ENCODE measurements around the gene ANTXRL.

ANTXRL gene

GRCh38 chr10:46286991-46287693 is at the start of gene ANTXRL:
TSS of gene ANTXRL (plus strand) at chr10:46286997. CDS start at chr10:46287263, 266 bp downstream.
- TF ChIP-seq CTCF (IDR thresholded peaks at IDR 0.05; ENCODE audit: borderline replicate concordance, extremely low read depth, low read length, poor library complexity, severe bottlenecking) (no peak), EZH2 (IDR thresholded peaks at IDR 0.05; ENCODE audit: borderline replicate concordance, low read depth, low read length, severe bottlenecking) (no peak)

GRCh38 chr10:46237815-46238510 is 48.8 kb upstream of the ANTXRL start:
- ATAC-seq (ENCODE audit: insufficient read depth, low read depth) (no peak), DNase-seq (no peak)
- Histone ChIP-seq H3K4me2 (ENCODE audit: insufficient read depth, low read length) (no peak overlapping the region), H3K27ac (ENCODE audit: low read length) (no peak overlapping the region), H3K9me3 (ENCODE audit: insufficient read depth, low read length, severe bottlenecking) (peaks cover 11% of the 10 kb centered on the region), H3K4me3 (ENCODE audit: low read depth in 1 of 2, low read length in 2 of 2) (no peak overlapping the region), H3K27me3 (ENCODE audit: insufficient read depth, low read length, poor library complexity) (no peaks in the 10 kb centered on the region), H3K4me1 (ENCODE audit: insufficient read depth, low read length) (no peaks in the 10 kb centered on the region), H3K9ac (ENCODE audit: low read depth, low read length) (no peak overlapping the region), H3K79me2 (ENCODE audit: insufficient read depth, low read length) (no peaks in the 10 kb centered on the region; the same call in 1 of the 2 replicates), H3K36me3 (ENCODE audit: insufficient read depth, low read length) (peaks cover 55% of the 10 kb centered on the region), H4K20me1 (ENCODE audit: insufficient read depth, low read length) (peaks cover 3% of the 10 kb centered on the region; the same call in 1 of the 2 replicates), H2AFZ (ENCODE audit: low read depth, low read length) (no peak overlapping the region)
- TF ChIP-seq CTCF (IDR thresholded peaks at IDR 0.05; ENCODE audit: borderline replicate concordance, extremely low read depth, low read length, poor library complexity, severe bottlenecking) (no peak), EZH2 (IDR thresholded peaks at IDR 0.05; ENCODE audit: borderline replicate concordance, low read depth, low read length, severe bottlenecking) (no peak)

More at GRCh38 chr10:46286991-46287693, at the start of gene ANTXRL:
- Histone ChIP-seq H3K9ac (ENCODE audit: low read depth, low read length) (no peak within 1 kb of the TSS; the same call in 1 of the 2 replicates), H3K27me3 (ENCODE audit: insufficient read depth, low read length, poor library complexity) (peaks cover 5% of the 10 kb centered on the region), H3K4me3 (ENCODE audit: low read depth in 1 of 2, low read length in 2 of 2) (no peak within 1 kb of the TSS), H3K79me2 (ENCODE audit: insufficient read depth, low read length) (no peaks in the 10 kb centered on the region), H3K4me2 (ENCODE audit: insufficient read depth, low read length) (peak within 1 kb of the TSS; percentile 85), H3K9me3 (ENCODE audit: insufficient read depth, low read length, severe bottlenecking) (no peaks in the 10 kb centered on the region), H2AFZ (ENCODE audit: low read depth, low read length) (no peak within 1 kb of the TSS), H3K36me3 (ENCODE audit: insufficient read depth, low read length) (no peaks in the 10 kb centered on the region), H3K27ac (ENCODE audit: low read length) (no peak within 1 kb of the TSS), H4K20me1 (ENCODE audit: insufficient read depth, low read length) (no peaks in the 10 kb centered on the region), H3K4me1 (ENCODE audit: insufficient read depth, low read length) (peaks cover 27% of the 10 kb centered on the region)
- no peak for ATAC-seq (ENCODE audit: insufficient read depth, low read depth)
- no peak for DNase-seq

- no peak for TF ChIP-seq CTCF (IDR thresholded peaks at IDR 0.05; ENCODE audit: borderline replicate concordance, extremely low read depth, low read length, poor library complexity, severe bottlenecking)
- TF ChIP-seq EZH2 (IDR thresholded peaks at IDR 0.05; ENCODE audit: borderline replicate concordance, low read depth, low read length, severe bottlenecking): no peak
- no peak for ATAC-seq (ENCODE audit: insufficient read depth, low read depth)
- Histone ChIP-seq H3K4me3 (ENCODE audit: low read depth in 1 of 2, low read length in 2 of 2) (no peak overlapping the region), H3K79me2 (ENCODE audit: insufficient read depth, low read length) (no peaks in the 10 kb centered on the region; the same call in 1 of the 2 replicates), H3K4me1 (ENCODE audit: insufficient read depth, low read length) (no peaks in the 10 kb centered on the region), H3K9ac (ENCODE audit: low read depth, low read length) (no peak overlapping the region), H2AFZ (ENCODE audit: low read depth, low read length) (no peak overlapping the region), H3K36me3 (ENCODE audit: insufficient read depth, low read length) (peaks cover 50% of the 10 kb centered on the region), H3K4me2 (ENCODE audit: insufficient read depth, low read length) (no peak overlapping the region), H4K20me1 (ENCODE audit: insufficient read depth, low read length) (peaks cover 3% of the 10 kb centered on the region; the same call in 1 of the 2 replicates), H3K27ac (ENCODE audit: low read length) (no peak overlapping the region), H3K27me3 (ENCODE audit: insufficient read depth, low read length, poor library complexity) (no peaks in the 10 kb centered on the region), H3K9me3 (ENCODE audit: insufficient read depth, low read length, severe bottlenecking) (peaks cover 15% of the 10 kb centered on the region)
- DNase-seq: no peak
These were observed 47.5 kb upstream of the ANTXRL start for GRCh38 chr10:46239247-46239646.
